ENCODE data around the gene MEIS2.
A peak's percentile ranks its signal among the peaks of the same experiment; 100 is the strongest.

MEIS2 gene

DNA sequence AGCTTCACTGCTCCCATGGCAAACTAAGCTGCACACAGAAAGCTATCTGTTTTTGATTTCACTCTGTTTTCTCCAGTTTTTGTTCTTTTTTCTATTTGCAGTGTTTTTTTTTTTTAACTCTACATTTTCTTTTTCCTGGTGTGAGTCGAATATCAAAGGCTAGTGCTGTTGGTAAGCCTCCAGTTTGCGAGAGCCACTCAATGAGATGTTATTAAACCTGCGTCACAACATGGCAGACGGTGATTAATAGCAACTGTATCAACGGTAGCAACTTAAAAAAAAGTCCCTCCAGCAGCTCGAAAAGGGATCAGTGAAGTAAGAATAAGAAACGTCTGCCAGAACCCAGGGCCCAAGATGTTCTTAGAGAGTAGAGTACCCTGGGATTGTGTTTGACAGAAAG, 84.1 kb downstream of the MEIS2 start:
- Histone ChIP-seq H3K4me1 (ENCODE audit: control insufficient read depth, insufficient read depth, low read length) (peaks cover 13% of the 10 kb centered on the region), H3K4me3 (ENCODE audit: low read depth, low read length) (no peak overlapping the region), H3K9me3 (ENCODE audit: control insufficient read depth, insufficient read depth, low read depth, low read length) (no peaks in the 10 kb centered on the region), H3K27ac (ENCODE audit: extremely low read depth, low read depth, low read length) (no peak overlapping the region), H3K36me3 (ENCODE audit: control insufficient read depth in 2 of 2, insufficient read depth in 1 of 2, low read length in 2 of 2) (no peaks in the 10 kb centered on the region)
- ChIA-PET POLR2A (interaction anchor here (0.6 kb wide), 1 partner anchor 119 kb away, joined by 3 read pairs; no protein-coding TSS in a partner anchor), CTCF (no interaction called here)
- TF ChIP-seq, protein P1, sequence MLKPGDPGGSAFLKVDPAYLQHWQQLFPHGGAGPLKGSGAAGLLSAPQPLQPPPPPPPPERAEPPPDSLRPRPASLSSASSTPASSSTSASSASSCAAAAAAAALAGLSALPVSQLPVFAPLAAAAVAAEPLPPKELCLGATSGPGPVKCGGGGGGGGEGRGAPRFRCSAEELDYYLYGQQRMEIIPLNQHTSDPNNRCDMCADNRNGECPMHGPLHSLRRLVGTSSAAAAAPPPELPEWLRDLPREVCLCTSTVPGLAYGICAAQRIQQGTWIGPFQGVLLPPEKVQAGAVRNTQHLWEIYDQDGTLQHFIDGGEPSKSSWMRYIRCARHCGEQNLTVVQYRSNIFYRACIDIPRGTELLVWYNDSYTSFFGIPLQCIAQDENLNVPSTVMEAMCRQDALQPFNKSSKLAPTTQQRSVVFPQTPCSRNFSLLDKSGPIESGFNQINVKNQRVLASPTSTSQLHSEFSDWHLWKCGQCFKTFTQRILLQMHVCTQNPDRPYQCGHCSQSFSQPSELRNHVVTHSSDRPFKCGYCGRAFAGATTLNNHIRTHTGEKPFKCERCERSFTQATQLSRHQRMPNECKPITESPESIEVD (tag by site-specific recombination; IDR thresholded peaks at IDR 0.05): peak; percentile 21; the same call in 1 of the 2 replicates
- TF ChIP-seq, protein P2, sequence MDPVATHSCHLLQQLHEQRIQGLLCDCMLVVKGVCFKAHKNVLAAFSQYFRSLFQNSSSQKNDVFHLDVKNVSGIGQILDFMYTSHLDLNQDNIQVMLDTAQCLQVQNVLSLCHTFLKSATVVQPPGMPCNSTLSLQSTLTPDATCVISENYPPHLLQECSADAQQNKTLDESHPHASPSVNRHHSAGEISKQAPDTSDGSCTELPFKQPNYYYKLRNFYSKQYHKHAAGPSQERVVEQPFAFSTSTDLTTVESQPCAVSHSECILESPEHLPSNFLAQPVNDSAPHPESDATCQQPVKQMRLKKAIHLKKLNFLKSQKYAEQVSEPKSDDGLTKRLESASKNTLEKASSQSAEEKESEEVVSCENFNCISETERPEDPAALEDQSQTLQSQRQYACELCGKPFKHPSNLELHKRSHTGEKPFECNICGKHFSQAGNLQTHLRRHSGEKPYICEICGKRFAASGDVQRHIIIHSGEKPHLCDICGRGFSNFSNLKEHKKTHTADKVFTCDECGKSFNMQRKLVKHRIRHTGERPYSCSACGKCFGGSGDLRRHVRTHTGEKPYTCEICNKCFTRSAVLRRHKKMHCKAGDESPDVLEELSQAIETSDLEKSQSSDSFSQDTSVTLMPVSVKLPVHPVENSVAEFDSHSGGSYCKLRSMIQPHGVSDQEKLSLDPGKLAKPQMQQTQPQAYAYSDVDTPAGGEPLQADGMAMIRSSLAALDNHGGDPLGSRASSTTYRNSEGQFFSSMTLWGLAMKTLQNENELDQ (tag by site-specific recombination; IDR thresholded peaks at IDR 0.05; ENCODE audit: low read depth): no peak

DNA sequence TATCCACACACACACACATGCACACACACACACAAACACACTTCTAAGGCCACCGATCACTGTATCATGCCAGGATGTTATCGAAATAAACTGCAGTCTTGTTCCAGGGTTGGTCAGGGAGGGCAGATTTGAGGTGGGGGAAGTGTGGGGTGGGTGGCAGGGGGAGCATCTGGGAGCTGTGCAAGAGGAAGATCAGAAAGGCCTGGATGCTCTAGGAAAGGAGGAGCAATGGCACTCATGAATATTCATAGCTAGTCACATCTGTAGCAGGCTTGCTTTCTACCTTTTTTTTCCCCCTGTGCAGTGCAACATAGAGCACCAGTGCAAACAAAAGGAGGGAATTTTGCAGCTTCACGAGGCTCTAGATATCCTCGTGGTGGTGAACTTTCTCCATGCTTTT, 84.9 kb downstream of the MEIS2 start:
- TF ChIP-seq, protein P3, sequence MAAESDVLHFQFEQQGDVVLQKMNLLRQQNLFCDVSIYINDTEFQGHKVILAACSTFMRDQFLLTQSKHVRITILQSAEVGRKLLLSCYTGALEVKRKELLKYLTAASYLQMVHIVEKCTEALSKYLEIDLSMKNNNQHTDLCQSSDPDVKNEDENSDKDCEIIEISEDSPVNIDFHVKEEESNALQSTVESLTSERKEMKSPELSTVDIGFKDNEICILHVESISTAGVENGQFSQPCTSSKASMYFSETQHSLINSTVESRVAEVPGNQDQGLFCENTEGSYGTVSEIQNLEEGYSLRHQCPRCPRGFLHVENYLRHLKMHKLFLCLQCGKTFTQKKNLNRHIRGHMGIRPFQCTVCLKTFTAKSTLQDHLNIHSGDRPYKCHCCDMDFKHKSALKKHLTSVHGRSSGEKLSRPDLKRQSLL (tag by site-specific recombination; IDR thresholded peaks at IDR 0.05): no peak
- TF ChIP-seq, protein P4, sequence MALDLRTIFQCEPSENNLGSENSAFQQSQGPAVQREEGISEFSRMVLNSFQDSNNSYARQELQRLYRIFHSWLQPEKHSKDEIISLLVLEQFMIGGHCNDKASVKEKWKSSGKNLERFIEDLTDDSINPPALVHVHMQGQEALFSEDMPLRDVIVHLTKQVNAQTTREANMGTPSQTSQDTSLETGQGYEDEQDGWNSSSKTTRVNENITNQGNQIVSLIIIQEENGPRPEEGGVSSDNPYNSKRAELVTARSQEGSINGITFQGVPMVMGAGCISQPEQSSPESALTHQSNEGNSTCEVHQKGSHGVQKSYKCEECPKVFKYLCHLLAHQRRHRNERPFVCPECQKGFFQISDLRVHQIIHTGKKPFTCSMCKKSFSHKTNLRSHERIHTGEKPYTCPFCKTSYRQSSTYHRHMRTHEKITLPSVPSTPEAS (tag by site-specific recombination; IDR thresholded peaks at IDR 0.05): 0 out of 2 replicates have a peak, but pooled peaks have one; percentile 27
- H3K27ac ChIP-seq (ENCODE audit: extremely low read depth, low read depth, low read length): no peak overlapping the region; the same call in 1 of the 2 replicates
- no peaks in the 10 kb centered on the region for H3K36me3 ChIP-seq (ENCODE audit: control insufficient read depth in 2 of 2, insufficient read depth in 1 of 2, low read length in 2 of 2)
- no peak overlapping the region for H3K4me3 ChIP-seq (ENCODE audit: low read depth, low read length)
- ChIA-PET POLR2A (interaction anchor here (0.6 kb wide), 1 partner anchor 118 kb away, joined by 3 read pairs; no protein-coding TSS in a partner anchor), CTCF (no interaction called here)
- H3K4me1 ChIP-seq (ENCODE audit: control insufficient read depth, insufficient read depth, low read length): peaks cover 11% of the 10 kb centered on the region
- no peaks in the 10 kb centered on the region for H3K9me3 ChIP-seq (ENCODE audit: control insufficient read depth, insufficient read depth, low read depth, low read length)

DNA sequence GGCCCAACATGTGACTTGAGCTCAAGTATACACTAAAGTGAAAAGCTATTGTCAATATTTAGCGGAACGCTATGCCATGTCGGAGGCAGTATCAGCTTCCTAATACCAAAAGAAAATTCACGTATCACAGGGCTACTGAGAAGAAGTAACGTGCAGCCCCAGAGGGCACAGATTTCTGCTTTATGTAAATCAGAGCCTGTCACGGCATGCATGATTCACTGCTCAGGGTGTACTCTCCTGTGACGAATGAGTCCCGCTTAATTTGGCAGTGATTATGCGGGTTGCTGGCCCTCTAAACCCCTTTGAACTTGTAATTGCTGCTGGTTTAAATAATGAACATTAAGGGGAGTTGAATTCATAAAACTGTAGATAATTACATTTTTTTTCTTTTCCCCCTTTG, 85.3 kb downstream of the MEIS2 start:
- ChIA-PET CTCF (no interaction called here), POLR2A (interaction anchor here (0.7 kb wide), 1 partner anchor 24 kb away, joined by 3 read pairs; no protein-coding TSS in a partner anchor)
- no peaks in the 10 kb centered on the region for H3K36me3 ChIP-seq (ENCODE audit: control insufficient read depth in 2 of 2, insufficient read depth in 1 of 2, low read length in 2 of 2)
- peaks cover 8% of the 10 kb centered on the region; the same call in 1 of the 2 replicates for H3K4me1 ChIP-seq (ENCODE audit: control insufficient read depth, insufficient read depth, low read length)
- H3K9me3 ChIP-seq (ENCODE audit: control insufficient read depth, insufficient read depth, low read depth, low read length): no peaks in the 10 kb centered on the region
- no peak overlapping the region for H3K27ac ChIP-seq (ENCODE audit: extremely low read depth, low read depth, low read length)
- no peak overlapping the region for H3K4me3 ChIP-seq (ENCODE audit: low read depth, low read length)
- TF ChIP-seq ZNF549 (tag by site-specific recombination; IDR thresholded peaks at IDR 0.05) (no peak), ZNF585B (tag by site-specific recombination; IDR thresholded peaks at IDR 0.05) (no peak), ZNF792 (tag by site-specific recombination; IDR thresholded peaks at IDR 0.05) (no peak), ZNF433 (tag by site-specific recombination; IDR thresholded peaks at IDR 0.05; ENCODE audit: low read depth) (no peak), GFI1B (tag by site-specific recombination; IDR thresholded peaks at IDR 0.05) (peak; percentile 49; the same call in 1 of the 2 replicates), ZNF629 (tag by site-specific recombination; IDR thresholded peaks at IDR 0.05) (0 out of 2 replicates have a peak, but pooled peaks have one; percentile 14)

DNA sequence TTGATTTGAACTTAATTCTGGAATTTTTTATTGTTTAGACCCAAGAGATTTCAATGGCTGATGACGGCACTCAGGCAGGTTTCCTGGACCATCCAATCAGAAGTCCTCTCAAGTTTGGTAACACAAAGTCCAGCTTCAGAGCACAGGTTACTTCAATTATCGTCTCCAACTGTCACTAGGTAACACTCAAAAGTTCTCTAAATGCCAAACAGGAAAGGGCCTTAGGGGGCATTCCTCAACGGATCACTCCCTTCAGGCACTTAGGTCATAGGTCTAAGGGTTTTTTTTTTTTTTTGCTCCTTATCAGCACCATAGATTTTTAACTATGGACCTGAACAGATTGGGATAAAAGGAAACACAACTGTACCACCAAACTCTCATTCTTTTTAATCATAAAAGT, 85.8 kb downstream of the MEIS2 start:
- CTCF ChIA-PET: interaction anchor here (0.6 kb wide), 1 partner anchor 122 kb away, joined by 3 read pairs; no protein-coding TSS in a partner anchor
- Histone ChIP-seq H3K4me3 (ENCODE audit: low read depth, low read length) (no peak overlapping the region), H3K27ac (ENCODE audit: extremely low read depth, low read depth, low read length) (no peak overlapping the region)
- TF ChIP-seq PRDM1 (tag by site-specific recombination; IDR thresholded peaks at IDR 0.05): no peak
- no peak for TF ChIP-seq ZNF670 (tag by site-specific recombination; IDR thresholded peaks at IDR 0.05; ENCODE audit: low read depth)
- TF ChIP-seq RBAK (tag by site-specific recombination; IDR thresholded peaks at IDR 0.05): no peak
- no peak for TF ChIP-seq ZNF76 (tag by site-specific recombination; IDR thresholded peaks at IDR 0.05; ENCODE audit: borderline replicate concordance, low read depth)
- no peak for TF ChIP-seq ZSCAN30 (tag by site-specific recombination; IDR thresholded peaks at IDR 0.05)
- no peak for TF ChIP-seq ZNF658 (tag by site-specific recombination; IDR thresholded peaks at IDR 0.05)
- no peak for TF ChIP-seq ZNF558 (tag by site-specific recombination; IDR thresholded peaks at IDR 0.05)
- TF ChIP-seq ZNF140 (tag by site-specific recombination; IDR thresholded peaks at IDR 0.05): no peak
- no peak for TF ChIP-seq ZNF843 (tag by site-specific recombination; IDR thresholded peaks at IDR 0.05)

More for the DNA sequence above, 85.8 kb downstream of the MEIS2 start:
- POLR2A ChIA-PET: interaction anchor here (0.7 kb wide), 1 partner anchor 24 kb away, joined by 3 read pairs; no protein-coding TSS in a partner anchor
- Histone ChIP-seq H3K36me3 (ENCODE audit: control insufficient read depth in 2 of 2, insufficient read depth in 1 of 2, low read length in 2 of 2) (no peaks in the 10 kb centered on the region), H3K9me3 (ENCODE audit: control insufficient read depth, insufficient read depth, low read depth, low read length) (no peaks in the 10 kb centered on the region), H3K4me1 (ENCODE audit: control insufficient read depth, insufficient read depth, low read length) (peaks cover 8% of the 10 kb centered on the region; the same call in 1 of the 2 replicates)

Data from HEK293 (cell line).